HG02973 (cell line): ENCODE results near the gene TEPSIN.

Experiments used
- ATAC-seq: cut with Tn5 transposase; IDR thresholded peaks from one replicate; pipeline ENCODE4 v1.9.1; 2021; ENCODE audit warnings: moderate library complexity; ENCODE audit not compliant: unreplicated experiment

Gene TEPSIN

DNA sequence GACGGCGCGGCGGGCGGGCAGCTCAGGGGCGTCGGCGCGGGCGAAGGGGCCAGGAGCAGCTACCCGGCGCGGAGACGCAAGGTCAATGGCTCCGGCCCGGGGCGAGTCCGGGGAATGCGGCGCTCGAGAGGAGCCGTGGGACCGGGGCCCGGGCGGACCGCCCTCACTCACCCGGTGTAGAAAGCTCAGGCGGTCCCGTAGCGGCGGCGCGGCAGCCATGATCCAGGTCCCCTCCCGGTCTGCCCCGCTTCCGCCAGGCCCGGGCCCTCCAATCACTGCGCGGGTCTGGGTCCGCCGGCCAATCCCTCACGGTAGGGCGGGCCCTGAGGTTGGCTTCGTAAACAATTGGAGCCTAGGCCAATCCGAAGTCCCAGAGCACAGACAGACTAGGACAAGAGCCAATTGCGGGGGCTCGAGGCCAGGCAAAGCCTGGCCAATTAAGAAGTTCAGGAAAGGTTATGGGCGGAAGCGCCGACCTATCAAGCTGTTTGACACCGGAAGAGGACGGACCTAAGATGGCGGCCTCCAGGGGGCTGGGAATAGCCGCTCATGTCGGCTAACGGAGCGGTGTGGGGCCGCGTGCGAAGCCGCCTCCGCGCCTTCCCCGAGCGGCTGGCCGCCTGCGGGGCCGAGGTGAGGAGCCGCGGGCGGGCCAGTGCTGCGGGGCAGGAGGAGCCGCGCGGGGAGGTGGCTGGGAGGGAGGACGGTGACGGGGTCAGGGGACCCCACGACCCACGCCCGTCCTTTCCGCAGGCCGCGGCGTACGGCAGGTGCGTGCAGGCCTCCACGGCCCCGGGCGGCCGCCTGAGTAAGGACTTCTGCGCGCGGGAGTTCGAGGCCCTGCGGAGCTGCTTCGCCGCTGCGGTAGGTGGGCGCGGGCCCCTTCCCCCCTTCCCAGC is at the start of gene TEPSIN, which contains the start of gene NDUFAF8:
TEPSIN (minus strand) TSS at position 241 of the 899 bp plus-strand sequence; CDS start at position 219, 22 bp downstream.
NDUFAF8 (plus strand) TSS at position 504 of the 899 bp plus-strand sequence; CDS start at position 550, 46 bp downstream.
- ATAC-seq = peak; percentile 86

DNA sequence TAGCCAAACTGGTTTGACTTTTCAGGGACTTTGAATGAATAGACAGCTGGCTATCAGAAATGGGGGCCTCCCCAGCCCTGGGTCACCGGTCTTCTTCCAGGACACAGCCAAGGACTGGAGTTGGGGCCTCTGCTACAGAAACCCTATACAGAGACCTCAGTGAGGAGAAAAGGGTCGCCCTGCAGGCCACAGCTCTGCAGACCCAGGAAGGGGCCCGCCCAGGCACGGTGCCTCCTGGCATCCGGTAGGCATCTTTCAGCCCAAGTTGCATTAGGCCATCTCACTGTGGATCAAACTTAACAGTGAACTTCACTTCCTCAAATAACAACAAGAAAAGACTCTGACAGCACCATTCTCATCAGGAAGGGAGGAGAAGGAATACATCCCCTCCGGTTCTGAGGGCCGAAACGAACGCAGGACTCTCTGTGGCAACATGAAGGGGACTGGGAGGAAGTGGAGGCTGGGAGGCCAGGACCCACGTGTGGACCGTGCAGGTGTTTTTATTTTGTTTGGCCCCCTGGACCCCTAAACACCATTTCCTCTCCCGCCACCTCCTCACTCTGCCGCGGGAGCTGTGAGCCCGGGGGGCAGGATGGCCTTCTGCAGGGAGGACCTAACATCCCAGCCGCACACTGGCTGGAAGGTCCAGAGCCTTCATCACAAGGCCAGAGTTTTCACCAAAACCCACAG is 49.0 kb upstream of the TEPSIN start:
- no peak for ATAC-seq

DNA sequence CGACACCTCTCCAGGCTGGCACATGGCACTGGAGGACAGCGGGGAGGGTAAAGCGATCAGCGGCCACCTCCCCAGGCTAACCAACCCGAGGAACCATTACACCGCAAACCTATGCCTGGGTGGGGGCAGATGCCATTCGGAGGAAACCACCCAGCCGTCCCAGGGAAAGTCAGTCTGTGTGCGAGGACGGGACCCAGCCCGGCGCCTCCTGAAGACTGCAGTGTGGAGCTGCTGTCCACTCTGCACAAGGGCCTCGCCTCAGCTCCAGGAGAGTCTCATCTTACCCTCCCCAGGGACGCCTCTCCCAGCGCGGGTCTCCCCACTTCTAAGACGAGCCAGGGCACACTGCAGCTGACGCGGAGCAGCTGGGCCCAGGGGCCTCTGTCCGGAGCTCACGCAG is 48.3 kb upstream of the TEPSIN start:
- no peak for ATAC-seq

DNA sequence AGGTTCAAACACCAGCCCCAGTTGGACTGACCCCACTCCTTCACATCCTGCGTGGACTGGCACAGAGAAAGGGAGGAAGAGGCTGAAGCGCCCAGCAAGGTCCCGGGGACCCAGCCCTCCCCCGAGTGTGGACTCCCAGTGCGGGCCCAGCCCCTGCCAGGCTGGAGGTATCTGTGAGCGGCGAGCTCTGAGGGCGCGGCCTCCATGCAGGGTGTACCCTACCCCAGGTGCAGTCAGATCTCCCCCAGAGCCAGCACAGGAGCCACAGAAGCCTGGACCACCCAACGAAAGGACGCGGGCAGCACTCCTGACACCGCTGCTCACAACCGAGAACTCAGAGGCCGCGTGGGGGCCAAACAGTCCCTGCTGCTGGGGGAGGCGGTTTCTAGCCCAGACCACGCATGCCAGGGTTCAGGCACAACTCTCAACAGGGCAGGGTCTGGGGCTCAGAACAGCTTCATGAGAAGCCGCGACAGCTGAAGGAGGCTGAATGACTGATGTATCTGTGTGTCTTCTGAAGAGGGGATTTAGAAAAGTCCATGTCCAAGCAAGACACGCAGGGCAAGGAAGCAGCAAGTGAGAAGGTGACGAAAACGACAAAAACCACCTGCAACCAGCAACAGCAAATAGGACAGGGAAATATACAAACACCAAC is 47.8 kb upstream of the TEPSIN start:
- no peak for ATAC-seq

DNA sequence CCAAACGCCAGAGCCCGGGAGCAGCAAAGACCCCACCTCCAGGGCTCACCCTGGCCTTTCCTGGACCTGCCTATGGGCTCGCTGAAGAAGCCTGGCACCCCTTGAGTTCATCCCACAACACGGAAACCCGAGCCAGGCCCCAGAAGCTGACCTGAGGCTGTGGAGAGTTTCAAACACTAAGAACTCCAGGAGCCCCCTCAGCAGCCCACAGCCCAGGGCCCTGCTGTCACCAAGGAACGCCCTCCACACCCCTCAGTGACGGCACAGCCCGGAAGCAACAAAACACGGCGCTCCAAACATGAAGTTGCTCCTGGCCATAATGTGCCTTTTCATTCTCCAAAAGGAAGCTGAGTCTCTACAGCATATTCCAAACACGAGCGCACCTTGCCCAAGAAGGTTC is 47.0 kb upstream of the TEPSIN start:
- ATAC-seq = no peak

DNA sequence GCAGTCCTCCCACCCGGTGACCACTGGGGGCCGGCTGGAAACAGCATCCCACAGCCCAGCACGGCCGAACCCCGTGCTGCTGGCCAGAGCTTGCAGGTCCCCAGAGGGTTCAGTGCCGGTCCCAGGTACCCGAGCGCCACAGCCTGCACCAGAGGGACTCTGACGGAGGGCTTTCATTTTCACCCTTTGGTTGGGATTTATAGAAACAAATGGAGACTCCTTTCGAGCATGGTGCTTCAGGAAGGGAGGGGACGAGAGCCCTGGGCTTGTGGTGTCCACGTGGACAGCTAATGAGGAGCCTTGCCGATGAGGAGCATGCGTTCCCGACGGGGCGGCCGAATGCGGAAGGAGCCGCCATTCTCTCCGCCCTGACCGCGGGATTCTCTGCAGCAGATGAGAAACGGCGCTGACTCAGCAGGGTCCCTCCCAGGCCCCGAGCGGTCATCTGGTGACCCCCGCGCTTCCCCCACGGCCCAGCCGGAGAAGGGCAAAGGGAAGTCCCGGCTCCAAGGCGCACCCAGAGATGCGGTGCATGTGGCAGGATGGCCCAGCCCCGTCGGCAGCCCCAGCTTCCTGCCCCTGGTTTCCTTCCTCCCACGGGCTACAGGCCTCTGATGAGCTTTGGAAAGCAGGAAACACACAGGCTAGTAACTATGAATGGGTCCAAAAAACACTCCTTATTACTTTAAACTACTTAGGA is 46.5 kb upstream of the TEPSIN start:
- ATAC-seq = no peak

DNA sequence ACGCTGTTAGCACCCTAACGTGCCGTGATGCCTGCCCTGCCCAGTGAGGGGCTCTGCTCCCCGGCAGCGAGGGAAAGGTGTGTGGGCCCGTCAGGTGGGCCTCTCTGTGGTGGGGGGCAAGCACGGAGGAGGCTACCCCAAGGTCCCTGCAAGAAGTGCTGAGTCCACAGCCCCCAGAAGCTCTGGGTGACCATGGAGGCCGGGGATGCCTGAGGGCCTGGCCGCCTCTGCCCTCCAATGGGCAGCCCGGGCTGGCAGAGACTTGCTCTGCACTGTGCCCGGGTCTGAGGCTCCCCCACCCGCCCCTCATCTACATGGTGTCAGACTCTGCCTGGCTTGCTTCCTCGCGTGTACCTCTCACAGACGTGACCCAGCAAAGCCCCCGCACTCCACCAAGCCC is 44.0 kb upstream of the TEPSIN start:
- ATAC-seq = no peak

- no peak for ATAC-seq
Observed at GRCh38 chr17:81282141-81282540, 43.3 kb upstream of the TEPSIN start.

- ATAC-seq = no peak
Observed at GRCh38 chr17:81280571-81280970, 41.7 kb upstream of the TEPSIN start.

- no peak for ATAC-seq
Observed at GRCh38 chr17:81279278-81280275, 40.7 kb upstream of the TEPSIN start.

DNA sequence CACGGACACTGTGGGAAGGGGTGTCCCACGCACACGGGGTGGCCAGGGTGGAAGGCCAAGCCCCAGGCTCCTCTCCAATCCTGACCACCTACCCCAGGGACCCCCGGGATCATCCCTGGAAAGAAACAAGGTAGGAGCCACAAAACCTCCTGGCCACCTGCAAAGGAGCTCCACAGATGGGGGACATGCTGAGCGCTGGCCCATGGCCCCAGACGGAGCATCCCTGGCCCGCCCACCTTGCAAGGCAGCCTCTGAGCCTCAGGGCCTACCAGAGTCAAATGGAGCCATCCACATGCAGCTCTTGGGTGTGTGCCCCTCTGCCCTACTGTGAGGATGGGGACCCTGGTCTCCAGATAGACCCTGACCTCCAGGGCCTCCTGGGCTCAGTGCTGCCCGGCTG is 40.0 kb upstream of the TEPSIN start:
- ATAC-seq = no peak

DNA sequence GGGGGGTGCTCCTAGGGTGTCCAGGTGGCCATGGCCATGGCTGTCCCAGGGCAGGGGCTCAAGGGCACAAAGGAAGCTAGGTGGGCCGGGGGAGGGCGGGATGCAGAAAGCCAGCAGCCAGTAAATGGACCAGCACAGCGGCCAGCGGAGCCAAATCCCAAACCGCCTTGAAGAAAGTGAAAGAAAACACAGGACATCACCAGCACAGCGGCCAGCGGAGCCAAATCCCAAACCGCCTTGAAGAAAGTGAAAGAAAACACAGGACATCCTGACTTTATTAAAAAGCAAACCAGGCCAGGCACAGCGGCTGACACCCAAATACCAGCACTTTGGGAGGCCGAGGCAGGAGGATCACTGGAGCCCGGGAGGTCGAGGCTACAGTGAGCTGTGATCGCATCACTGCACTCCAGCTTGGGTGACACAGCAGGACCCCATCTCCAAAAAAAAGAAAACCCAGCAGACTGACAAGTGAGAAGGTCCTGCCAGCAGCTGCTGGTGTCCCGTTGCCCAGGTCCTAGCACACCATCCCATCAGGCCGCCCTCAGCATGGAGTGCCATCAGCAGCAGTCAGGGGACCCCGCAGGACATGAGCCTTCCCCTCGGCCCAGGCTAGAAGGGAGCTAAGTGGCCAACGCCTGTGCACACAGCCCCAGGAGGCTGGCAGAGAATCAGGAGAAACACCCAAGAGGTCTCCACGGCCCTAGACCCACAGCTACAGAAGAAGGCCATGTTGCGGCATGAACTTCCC is 39.3 kb upstream of the TEPSIN start:
- no peak for ATAC-seq

GRCh38 chr17:81277421-81277820 is 38.6 kb upstream of the TEPSIN start:
- no peak for ATAC-seq

DNA sequence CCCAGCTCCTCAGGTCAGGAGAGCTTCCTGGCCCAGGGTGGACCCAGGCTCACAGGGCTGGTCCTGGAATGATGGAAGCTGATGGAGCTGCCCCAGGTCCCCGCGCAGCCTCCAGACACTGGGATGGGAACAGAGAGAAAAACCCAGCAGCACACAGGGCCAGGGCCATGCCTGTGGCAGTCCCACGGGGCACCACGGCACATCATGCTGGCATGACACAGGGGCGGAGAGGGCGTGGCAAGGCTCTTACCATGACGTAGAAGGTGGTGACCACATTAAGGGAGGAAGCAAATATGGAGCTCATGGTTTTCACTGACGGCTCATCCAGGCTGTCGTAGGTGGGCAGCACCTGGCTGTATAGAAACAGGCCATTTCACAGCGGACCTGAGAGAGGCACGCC is 37.9 kb upstream of the TEPSIN start:
- no peak for ATAC-seq

DNA sequence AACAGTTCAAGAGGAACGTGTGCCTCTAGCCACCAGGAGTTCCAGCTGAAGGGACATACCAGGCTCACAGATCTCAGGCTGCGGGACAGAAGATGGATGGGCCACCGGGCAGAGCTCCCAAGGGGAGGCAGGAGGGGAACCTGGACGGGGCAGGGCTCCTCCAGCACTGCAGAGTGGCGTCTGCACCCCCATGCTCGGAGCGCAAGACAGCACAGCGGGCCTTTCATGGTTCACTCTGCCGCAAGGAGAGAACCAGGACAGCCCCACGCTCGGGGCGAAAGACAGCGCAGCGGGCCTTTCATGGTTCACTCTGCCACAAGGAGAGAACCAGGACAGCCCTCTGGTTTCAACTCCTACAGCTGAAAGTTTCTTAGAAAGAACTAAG is 35.6 kb upstream of the TEPSIN start:
- no peak for ATAC-seq

DNA sequence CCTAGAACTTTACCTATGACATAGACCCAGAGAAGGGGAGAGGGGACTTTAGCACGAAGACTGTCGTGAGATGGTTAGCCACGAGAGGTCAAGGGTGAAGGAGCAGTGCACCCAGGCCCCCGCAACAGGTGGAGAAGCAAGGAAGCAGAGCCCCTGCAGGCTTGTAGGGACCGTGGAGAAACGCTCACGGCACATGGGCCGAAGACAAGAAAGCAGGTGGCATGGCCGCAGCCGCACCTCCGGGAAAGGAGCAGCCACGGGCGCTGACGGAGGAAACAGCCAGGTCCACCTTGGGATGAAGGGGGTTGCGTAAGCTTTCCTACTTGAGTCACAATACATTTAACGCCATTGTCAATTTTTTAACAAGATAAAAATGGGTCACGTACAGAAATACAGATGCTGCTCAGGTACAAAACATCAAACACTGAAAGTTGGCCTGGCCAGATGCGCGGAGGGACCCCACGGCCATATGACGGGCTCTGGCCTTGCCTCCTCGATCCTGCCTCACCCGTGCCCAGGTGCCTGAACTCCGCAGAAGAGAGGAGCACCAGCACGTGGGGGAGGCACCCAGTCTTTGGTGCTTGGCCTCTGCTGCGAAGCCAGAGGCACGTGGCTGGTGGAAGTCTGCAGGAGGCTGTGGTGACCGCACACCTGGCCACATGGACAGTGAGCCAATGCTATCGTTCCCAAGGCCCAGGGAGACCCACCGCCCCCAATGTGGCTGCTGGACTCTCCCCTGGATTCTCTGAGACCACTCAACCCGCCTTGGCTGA is 35.0 kb upstream of the TEPSIN start:
- no peak for ATAC-seq

GRCh38 chr17:81272616-81273015 is 33.8 kb upstream of the TEPSIN start:
- no peak for ATAC-seq

DNA sequence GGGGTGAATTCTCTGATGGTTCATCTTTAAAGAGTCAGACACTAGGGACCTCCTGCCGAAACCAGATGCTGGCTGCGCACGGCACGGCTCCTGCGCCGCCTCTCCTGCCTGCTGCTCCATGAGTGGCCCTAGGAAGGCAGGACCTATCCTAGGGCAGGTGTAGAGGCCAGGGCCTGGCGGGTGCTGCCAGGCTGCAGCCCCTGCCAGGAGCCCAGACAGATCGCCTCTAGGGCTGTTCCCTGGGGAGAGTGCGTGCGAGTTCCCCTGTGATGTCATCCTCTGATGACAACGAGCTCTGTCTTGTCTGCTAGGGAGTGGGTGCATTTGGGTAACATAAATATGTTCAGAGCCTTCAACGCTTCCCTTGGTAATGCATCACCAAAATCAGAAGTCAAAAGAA is 32.4 kb upstream of the TEPSIN start:
- no peak for ATAC-seq
